Activated CD4-positive, alpha-beta T cell treated with anti-CD3 and anti-CD28 coated beads for 24 hours (primary cell): ENCODE data around the gene GPC5.
"Not testable (repeated sequence)": the region's sequence is repeated elsewhere in the genome, so short reads cannot be mapped to it uniquely, and the experiment has no call there.

Source experiments
- DNase-seq, 2 donors: peaks; one replicate each; pipeline ENCODE4 v3.0.0-alpha.2; 2020; ENCODE audit warnings: low read depth in 2 of 2

Gene GPC5

GRCh38 chr13:91368676-91369440, 29.6 kb upstream of the GPC5 start:
- DNase-seq: no peak

GRCh38 chr13:91369441-91369831, 29.0 kb upstream of the GPC5 start:
- no peak for DNase-seq

GRCh38 chr13:91370501-91370900, 27.9 kb upstream of the GPC5 start:
- DNase-seq: no peak

DNA sequence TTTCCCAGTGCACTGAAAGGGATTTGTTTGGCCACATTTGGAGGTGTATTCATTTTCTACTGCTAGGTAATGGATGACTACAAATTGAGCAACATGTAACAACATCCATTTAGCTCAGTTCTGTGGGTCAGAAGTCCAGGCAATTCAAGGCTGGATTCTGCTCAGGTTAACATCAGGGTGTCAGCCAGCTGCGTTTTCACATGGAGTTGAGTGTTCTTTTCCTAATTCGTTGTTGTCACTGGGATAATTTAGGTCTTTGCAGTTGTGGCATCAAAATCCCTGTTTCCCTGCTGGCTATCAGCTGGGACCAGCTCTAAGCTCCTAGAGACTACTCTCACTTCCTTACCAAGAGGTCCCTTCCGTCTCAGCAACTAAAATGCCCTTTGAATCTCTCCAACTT, 25.5 kb upstream of the GPC5 start:
- no peak for DNase-seq

DNA sequence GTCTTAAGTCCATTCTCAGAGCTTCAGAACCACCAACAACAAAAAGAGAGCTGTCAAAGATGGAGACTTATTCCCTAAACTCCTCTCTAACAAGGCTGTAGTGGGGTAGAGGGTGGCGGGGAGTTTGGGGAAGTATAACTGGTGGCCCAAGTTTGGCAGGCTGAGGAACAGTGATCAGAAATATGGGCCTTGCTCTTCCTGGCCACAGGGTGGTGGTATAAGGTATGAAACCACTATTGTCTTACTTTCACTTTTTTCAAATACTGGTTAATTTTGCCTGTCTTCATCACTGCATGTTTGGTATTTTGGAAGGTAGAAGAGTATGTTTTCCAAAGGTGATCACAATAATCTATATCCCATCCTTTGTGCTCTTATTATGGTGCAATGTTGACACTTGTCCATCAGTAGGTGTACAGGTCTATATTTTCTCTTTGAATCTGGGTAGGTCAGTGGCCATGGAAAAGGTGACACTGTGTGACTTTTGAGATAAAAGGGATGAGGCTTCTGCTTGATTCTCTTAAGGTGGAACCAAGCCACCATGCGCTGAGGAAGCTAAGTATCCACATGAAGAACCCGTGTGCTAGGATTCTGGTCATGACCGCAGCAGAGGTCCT, 23.2 kb upstream of the GPC5 start:
- DNase-seq: no peak

GRCh38 chr13:91381371-91381770, 17.1 kb upstream of the GPC5 start:
- no peak for DNase-seq

DNA sequence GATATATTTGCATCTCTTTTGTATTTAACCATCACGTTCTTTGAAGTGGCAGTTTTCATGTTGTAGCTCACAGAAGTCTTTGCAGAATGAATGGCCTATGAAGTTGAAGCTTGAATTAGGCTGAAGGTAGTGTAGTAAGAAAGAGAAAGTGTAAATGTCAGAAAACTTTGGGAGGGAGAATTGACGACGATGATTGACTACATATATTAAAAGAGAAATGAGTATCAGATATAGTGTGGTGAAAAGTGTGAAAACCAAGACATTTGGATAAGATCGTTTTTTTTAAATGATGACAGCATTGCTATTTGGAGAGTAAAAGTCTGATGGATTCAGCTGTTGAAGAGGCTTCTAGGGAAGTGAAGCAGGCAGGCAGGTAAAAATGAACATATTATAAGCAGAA, 14.6 kb upstream of the GPC5 start:
- no peak for DNase-seq

GRCh38 chr13:91384896-91385295, 13.5 kb upstream of the GPC5 start:
- DNase-seq: no peak

GRCh38 chr13:91389186-91389585, 9.2 kb upstream of the GPC5 start:
- DNase-seq: no peak

- no peak for DNase-seq
These were observed 826 bp upstream of the GPC5 start for GRCh38 chr13:91397595-91397994.

GRCh38 chr13:91399189-91400062, 1.0 kb downstream of the GPC5 start:
- no peak for DNase-seq

DNA sequence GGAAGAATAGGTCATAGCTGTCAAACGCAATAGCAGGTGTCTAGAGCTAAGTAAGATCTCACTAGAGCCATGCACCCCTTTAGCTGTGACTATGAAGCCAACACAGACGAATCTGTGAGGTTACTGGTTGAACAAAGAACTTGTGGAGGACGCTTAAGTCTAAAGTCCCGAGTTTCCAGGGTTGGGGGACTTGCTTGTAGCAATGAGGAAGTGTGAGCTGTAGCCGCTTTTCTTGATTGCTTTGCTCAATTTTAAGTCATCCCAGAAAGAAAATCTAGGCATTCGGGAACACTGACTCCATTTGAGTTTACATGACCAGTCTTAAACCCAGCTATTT, 1.6 kb downstream of the GPC5 start:
- no peak for DNase-seq

GRCh38 chr13:91400671-91401070, 2.2 kb downstream of the GPC5 start:
- no peak for DNase-seq

DNA sequence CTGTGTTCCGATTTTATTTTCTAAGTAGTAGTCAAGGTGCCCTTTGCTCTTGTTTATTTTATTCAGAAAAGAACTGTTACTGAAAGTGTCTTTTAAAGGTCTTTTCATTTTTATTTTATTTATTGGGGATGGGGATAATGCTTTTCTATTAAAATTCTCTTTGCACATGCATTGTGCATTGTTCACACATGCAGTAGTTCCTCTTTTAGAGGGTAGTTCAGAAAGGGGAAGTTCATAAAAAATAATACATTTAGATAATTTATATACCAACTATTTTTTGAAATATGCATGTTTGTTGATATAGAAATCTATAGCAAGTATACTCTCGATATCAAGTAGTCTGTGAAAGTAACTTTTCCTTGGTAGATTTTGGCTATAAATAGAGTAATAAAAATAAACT, 3.5 kb downstream of the GPC5 start:
- DNase-seq: no peak

GRCh38 chr13:91405240-91405639, 6.8 kb downstream of the GPC5 start:
- DNase-seq: no peak

- no peak for DNase-seq
These were observed 8.2 kb downstream of the GPC5 start for GRCh38 chr13:91406619-91407018.

- no peak for DNase-seq
These were observed 10.6 kb downstream of the GPC5 start for GRCh38 chr13:91408971-91409370.

GRCh38 chr13:91416579-91416978, 18.2 kb downstream of the GPC5 start:
- not testable (repeated sequence) for DNase-seq

DNA sequence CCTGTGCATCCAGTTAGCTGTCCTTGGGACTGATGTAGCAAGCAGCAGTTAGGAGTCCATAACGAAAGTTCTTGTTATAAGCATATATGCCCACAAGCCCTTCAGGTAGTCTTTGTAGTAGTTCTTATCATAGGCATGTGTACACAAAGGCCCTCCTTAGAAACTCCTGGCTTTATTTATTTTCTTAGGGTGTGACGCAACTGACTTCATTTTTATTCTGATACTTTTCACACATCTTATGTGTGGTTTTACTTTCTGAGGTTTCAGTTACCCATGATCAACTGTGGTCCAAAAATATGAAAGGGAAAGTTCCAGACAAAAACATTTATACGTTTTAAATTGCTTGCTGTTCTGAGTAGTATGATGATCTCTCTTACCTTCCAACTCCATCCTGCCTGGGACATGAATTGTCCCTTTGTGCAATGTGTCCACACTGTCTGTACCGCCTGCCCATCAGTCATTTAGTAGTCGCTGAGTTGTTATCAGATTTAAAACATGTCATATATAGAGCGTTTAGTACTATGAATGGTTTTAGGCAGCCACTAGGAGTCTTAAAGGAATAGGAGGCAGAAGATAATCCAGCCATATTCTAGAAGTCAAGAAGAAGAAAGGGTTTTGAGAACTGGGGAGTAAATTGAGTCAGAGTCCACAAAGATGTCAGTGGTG, 19.4 kb downstream of the GPC5 start:
- no peak for DNase-seq

DNA sequence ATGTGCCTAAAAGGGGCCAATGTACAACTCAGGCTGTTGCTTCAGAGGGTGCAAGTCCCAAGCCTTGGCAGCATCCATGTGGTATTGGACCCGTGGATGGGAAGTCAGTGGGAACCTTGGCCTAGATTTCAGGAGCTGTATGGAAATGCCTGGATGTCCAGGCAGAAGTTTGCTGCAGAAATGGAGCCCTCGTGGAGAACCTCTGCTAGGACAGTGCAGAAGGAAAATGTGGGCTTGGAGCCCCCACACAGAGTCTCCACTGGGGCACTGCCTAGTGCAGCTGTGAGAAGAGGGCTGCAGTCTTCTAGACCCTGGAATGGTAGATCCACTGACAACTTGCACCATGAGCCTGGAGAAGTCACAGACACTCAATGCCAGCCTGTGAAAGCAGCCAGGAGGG, 28.5 kb downstream of the GPC5 start:
- no peak for DNase-seq

GRCh38 chr13:91438674-91439073, 40.3 kb downstream of the GPC5 start:
- not testable (repeated sequence) for DNase-seq

GRCh38 chr13:91450913-91451312, 52.5 kb downstream of the GPC5 start:
- DNase-seq: no peak
